Activated CD8-positive, alpha-beta T cell treated with anti-CD3 and anti-CD28 coated beads for 36 hours (primary cell): Measurements from ENCODE around the gene ANKRD11. TPM values are rescaled to one million over a fixed set of nuclear protein-coding genes. Genes with fewer than 3 reads are reported as not detected.

Source experiments
- ATAC-seq: fragments of 200-7000 bp; cut with Tn5 transposase; one replicate; pipeline ENCODE4 v1.10.0; 2021; ENCODE audit warnings: mild to moderate bottlenecking, moderate library complexity
- CTCF ChIA-PET: fragments of 350-600 bp; sonication (Branson Sonifier 250); formaldehyde crosslinking; loops from one replicate; lab custom pipeline; 2021; ENCODE audit warnings: antibody characterized with exemption; lab: Charles Lee
- POLR2A ChIA-PET: fragments of 350-600 bp; sonication (Branson Sonifier 250); formaldehyde crosslinking; loops from one replicate; lab custom pipeline; 2021; ENCODE audit warnings: antibody characterized with exemption; lab: Charles Lee
- DNase-seq: peaks from one replicate; pipeline ENCODE4 v3.0.0-alpha.2; 2020
- H3K27ac Mint-ChIP-seq: one replicate; pipeline ENCODE4 v1.8.0; 2021; ENCODE audit warnings: mild to moderate bottlenecking, mixed read lengths
- H3K27me3 Mint-ChIP-seq: one replicate; pipeline ENCODE4 v1.8.0; 2021; ENCODE audit warnings: mixed read lengths
- H3K36me3 Mint-ChIP-seq: one replicate; pipeline ENCODE4 v1.8.0; 2021; ENCODE audit warnings: low read depth, mixed read lengths
- H3K4me1 Mint-ChIP-seq: one replicate; pipeline ENCODE4 v1.8.0; 2021; ENCODE audit warnings: low read depth, mixed read lengths
- H3K4me3 Mint-ChIP-seq: one replicate; pipeline ENCODE4 v1.8.0; 2021; ENCODE audit warnings: mild to moderate bottlenecking, moderate library complexity, mixed read lengths
- H3K9me3 Mint-ChIP-seq: one replicate; pipeline ENCODE4 v1.8.0; 2021; ENCODE audit warnings: mixed read lengths
- intact Hi-C: fragments of 100-400 bp; cut with micrococcal nuclease; formaldehyde crosslinking; loops from one replicate; pipeline ENCODE4 v1.10.0; 2022
- total RNA-seq, 2 experiments: library from RNA; stranded (reverse); gene quantifications; one replicate each; pipeline ENCODE4 v1.2.3, GENCODE V29; 2021
- TF ChIP-seq, protein P1 (sequence below): fragments of 200-600 bp; IDR thresholded peaks from one replicate; pipeline ENCODE4 v1.8.0; 2022; ENCODE audit warnings: antibody characterized with exemption, mild to moderate bottlenecking

ANKRD11 gene
- total RNA-seq, 2 experiments from 2014 or later, result 145 to 147 TPM

DNA sequence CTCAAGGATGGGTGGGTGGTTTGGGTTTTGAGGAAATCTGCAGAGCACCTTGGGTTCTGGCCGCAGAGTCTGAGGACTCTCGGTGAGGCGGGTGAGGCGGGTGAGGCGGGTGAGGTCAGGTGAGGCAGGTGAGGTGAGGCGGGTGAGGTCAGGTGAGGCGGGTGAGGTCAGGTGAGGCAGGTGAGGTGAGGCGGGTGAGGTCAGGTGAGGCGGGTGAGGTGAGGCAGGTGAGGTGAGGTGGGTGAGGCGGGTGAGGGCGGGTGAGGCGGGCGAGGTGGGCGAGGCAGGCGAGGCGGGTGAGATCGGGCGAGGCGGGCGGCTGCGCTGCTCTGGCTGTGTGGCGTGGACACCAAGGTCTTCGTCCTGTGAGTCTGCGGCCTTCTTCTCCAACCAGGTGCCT is 46.0 kb upstream of the ANKRD11 start:
- intact Hi-C loops, result no loop called here
- no peaks in the 10 kb centered on the region for H3K27me3 Mint-ChIP-seq
- DNase-seq, result no peak
- ChIA-PET CTCF (interaction anchor here (1.1 kb wide), 1 partner anchor 21 kb away, joined by 3 read pairs; no protein-coding TSS in a partner anchor), POLR2A (interaction anchor here (1.3 kb wide), 1 partner anchor 27 kb away, joined by 3 read pairs; no protein-coding TSS in a partner anchor)
- peaks cover 37% of the 10 kb centered on the region for H3K36me3 Mint-ChIP-seq
- no peak overlapping the region for H3K4me3 Mint-ChIP-seq
- no peak overlapping the region for H3K27ac Mint-ChIP-seq
- ATAC-seq, result no peak
- TF ChIP-seq, protein P1, sequence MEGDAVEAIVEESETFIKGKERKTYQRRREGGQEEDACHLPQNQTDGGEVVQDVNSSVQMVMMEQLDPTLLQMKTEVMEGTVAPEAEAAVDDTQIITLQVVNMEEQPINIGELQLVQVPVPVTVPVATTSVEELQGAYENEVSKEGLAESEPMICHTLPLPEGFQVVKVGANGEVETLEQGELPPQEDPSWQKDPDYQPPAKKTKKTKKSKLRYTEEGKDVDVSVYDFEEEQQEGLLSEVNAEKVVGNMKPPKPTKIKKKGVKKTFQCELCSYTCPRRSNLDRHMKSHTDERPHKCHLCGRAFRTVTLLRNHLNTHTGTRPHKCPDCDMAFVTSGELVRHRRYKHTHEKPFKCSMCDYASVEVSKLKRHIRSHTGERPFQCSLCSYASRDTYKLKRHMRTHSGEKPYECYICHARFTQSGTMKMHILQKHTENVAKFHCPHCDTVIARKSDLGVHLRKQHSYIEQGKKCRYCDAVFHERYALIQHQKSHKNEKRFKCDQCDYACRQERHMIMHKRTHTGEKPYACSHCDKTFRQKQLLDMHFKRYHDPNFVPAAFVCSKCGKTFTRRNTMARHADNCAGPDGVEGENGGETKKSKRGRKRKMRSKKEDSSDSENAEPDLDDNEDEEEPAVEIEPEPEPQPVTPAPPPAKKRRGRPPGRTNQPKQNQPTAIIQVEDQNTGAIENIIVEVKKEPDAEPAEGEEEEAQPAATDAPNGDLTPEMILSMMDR, result no peak
- H3K4me1 Mint-ChIP-seq, result peaks cover 23% of the 10 kb centered on the region
- no peaks in the 10 kb centered on the region for H3K9me3 Mint-ChIP-seq

DNA sequence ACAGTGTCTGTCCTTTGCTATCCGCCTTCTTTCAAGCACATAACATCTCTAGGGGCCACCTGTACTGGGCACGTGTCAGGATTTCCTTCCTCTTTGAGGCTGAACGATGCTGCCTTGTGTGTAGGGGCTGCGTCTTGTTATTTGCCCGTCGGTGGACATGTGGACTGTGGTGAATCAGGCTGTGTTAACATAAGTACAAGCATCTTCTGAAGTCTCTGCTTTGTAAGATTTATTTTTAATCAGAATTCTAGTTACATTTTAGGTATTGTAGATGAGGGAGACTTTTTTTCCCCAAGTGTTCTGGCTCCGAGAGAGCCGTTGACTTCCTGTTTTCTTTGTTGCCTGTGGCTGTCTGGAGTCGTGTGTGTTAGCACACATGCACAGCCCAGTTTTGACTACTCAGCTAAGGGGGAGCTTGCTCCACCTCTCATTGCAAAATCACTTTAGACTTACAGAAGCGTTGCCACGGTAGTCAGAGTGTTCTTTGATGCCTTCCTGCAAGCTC is 43.9 kb upstream of the ANKRD11 start:
- peaks cover 23% of the 10 kb centered on the region for H3K4me1 Mint-ChIP-seq
- H3K27ac Mint-ChIP-seq, result peak overlapping the region; percentile 83
- ChIA-PET POLR2A (no interaction called here), CTCF (interaction anchor here (1.3 kb wide), 2 partner anchors 25 to 294 kb away, joined by 3 to 4 read pairs; partner anchors contain the start of gene SPG7)
- peak; percentile 33 for DNase-seq
- ATAC-seq, result peak; percentile 84
- no peaks in the 10 kb centered on the region for H3K27me3 Mint-ChIP-seq
- peaks cover 40% of the 10 kb centered on the region for H3K36me3 Mint-ChIP-seq
- no peak overlapping the region for H3K4me3 Mint-ChIP-seq
- TF ChIP-seq, protein P1, result no peak
- intact Hi-C loops, result no loop called here
- H3K9me3 Mint-ChIP-seq, result no peaks in the 10 kb centered on the region

DNA sequence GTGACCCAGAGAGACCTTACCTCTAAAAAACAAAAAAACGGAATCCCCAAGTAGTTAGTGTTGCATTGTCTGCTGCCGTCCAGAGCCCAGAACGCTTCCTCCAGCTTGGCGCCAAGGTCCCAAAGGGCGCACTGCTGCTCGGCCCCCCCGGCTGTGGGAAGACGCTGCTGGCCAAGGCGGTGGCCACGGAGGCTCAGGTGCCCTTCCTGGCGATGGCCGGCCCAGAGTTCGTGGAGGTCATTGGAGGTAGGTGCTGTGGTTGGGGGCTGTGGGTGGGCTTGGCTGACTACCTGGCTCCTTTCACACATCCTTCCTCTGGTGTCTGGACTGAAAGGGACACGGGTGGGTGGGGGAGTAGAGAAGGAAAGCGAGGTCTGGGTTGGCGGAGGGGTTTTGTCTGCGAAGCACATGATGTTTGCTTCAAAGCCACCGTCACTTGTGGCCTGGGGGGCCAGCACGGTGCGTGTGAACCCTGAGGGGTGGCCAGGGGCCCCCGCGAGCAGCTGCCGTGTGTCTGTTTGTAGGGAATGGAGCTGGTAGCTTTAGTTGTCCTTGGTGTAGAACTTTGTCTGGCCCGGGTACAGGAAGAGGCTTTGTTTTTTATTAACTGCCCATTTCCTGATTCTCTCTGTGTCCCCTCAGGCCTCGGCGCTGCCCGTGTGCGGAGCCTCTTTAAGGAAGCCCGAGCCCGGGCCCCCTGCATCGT is 41.6 kb upstream of the ANKRD11 start:
- POLR2A ChIA-PET, result interaction anchor here (1.1 to 1.3 kb wide), 2 partner anchors 10 to 19 kb away, joined by 4 read pairs; no protein-coding TSS in a partner anchor
- H3K27me3 Mint-ChIP-seq, result no peaks in the 10 kb centered on the region

DNA sequence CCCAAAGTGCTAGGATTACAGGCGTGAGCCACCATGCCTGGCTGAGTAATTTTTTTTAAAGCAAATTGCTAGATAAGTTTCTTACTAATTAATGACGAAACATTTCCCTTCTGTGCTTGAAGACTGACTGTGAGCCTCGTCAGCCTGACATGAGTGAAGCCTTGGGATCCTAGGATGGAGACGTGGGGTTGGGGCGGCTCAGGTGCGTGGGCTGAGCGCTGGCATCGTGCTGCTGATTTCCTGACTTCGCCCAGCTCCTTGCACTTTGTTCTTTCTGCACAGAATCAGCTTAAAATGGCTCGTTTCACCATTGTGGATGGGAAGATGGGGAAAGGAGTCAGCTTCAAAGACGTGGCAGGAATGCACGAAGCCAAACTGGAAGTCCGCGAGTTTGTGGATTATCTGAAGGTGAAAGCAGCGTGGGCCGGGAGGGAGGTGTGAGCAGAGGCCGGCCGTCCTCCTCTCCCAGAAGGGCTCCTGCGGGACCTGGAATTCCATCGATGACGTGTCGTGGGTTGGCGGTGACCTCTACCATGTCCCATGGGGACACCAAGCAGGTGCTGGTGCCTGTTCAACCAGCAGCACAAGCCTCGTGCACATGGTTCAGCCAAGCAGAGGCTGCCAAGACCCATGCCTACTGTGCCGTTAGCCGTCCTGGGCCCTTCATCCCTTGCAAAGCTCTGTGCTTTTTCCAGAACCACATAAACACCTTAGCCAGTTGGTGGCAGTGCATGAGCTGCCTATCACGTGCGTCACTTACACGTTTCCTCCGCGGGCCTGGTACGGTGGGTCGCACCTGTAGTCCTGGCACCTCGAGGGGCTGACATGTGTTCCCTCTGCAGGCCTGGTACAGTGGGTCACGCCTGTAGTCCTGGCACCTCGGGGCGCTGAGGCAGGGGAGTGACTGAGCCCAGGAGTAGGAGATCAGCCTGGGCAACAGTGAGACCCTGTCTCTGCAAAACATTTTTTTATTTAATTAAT is 40.3 kb upstream of the ANKRD11 start:
- Mint-ChIP-seq H3K9me3 (no peaks in the 10 kb centered on the region), H3K27ac (no peak overlapping the region), H3K4me3 (no peak overlapping the region), H3K27me3 (no peaks in the 10 kb centered on the region), H3K4me1 (peaks cover 23% of the 10 kb centered on the region), H3K36me3 (peaks cover 52% of the 10 kb centered on the region)
- TF ChIP-seq, protein P1, result no peak
- intact Hi-C loops, result no loop called here
- no peak for ATAC-seq
- no peak for DNase-seq
- ChIA-PET POLR2A (interaction anchor here (1.1 kb wide), 1 partner anchor 20 kb away, joined by 4 read pairs; no protein-coding TSS in a partner anchor), CTCF (no interaction called here)

More for the DNA sequence above, 41.6 kb upstream of the ANKRD11 start:
- no peaks in the 10 kb centered on the region for H3K9me3 Mint-ChIP-seq
- DNase-seq (no peak), ATAC-seq (no peak)
- no peak overlapping the region for H3K27ac Mint-ChIP-seq
- no peak overlapping the region for H3K4me3 Mint-ChIP-seq
- peaks cover 47% of the 10 kb centered on the region for H3K36me3 Mint-ChIP-seq
- TF ChIP-seq, protein P1, result no peak
- CTCF ChIA-PET, result no interaction called here
- intact Hi-C loops, result no loop called here
- H3K4me1 Mint-ChIP-seq, result peaks cover 23% of the 10 kb centered on the region
